Lower leg skin (tissue), 3 donors: ENCODE data around the gene GPR158.

Experiments used
- CTCF ChIP-seq, 3 donors: fragments of 450-650 bp; IDR thresholded peaks; one replicate each; pipeline ENCODE4 v1.5.1; 2016; ENCODE audit warnings: antibody characterized with exemption in 3 of 3, mild to moderate bottlenecking in 3 of 3, moderate library complexity in 2 of 3
- POLR2A ChIP-seq, 2 donors: fragments of 450-650 bp; IDR thresholded peaks; one replicate each; pipeline ENCODE4 v1.6.1; 2016 to 2017; ENCODE audit warnings: antibody characterized with exemption in 2 of 2, mild to moderate bottlenecking in 1 of 2, moderate library complexity in 1 of 2

- TF ChIP-seq CTCF (IDR thresholded peaks at IDR 0.05): no peak
- no peak for TF ChIP-seq POLR2A (IDR thresholded peaks at IDR 0.05)
Observed at GRCh38 chr10:25483999-25484398, 309.2 kb downstream of the GPR158 start.
